ENCODE measurements around the gene FDCSP. TPM values are rescaled to one million over a fixed set of nuclear protein-coding genes. Genes with fewer than 3 reads are reported as not detected.

FDCSP gene
- not detected in 2 replicates for total RNA-seq

GRCh38 chr4:70225824-70226223 is at the start of gene FDCSP:
Gene FDCSP, plus strand, starts transcription at chr4:70226124. Its CDS starts 5,071 bp downstream, at chr4:70231195.

GRCh38 chr4:70195425-70195824 is 30.5 kb upstream of the FDCSP start, which contains the start of gene ODAM:
Gene ODAM, plus strand, starts transcription at chr4:70195725. Its CDS starts 819 bp downstream, at chr4:70196544.

GRCh38 chr4:70242297-70242696 is 16.4 kb downstream of the FDCSP start, which contains the start of gene CSN3:
Gene CSN3, plus strand, starts transcription at chr4:70242597. Its CDS starts 2,223 bp downstream, at chr4:70244820.

Other genes with a start within 250 kb of the FDCSP start
- not detected in 2 replicates for gene STATH, start 230.2 kb upstream of the FDCSP start, total RNA-seq
- not detected in 2 replicates for gene HTN3, start 197.7 kb upstream of the FDCSP start, total RNA-seq
- not detected in 2 replicates for gene HTN1, start 175.7 kb upstream of the FDCSP start, total RNA-seq
- gene PRR27, start 71.9 kb upstream of the FDCSP start, total RNA-seq = not detected in 2 replicates
- not detected in 2 replicates for gene ODAM, start 30.4 kb upstream of the FDCSP start, total RNA-seq
- not detected in 2 replicates for gene CSN3, start 16.5 kb downstream of the FDCSP start, total RNA-seq
- gene CABS1, start 108.9 kb downstream of the FDCSP start, total RNA-seq = not detected in 2 replicates
- not detected in 2 replicates for gene SMR3A, start 134.6 kb downstream of the FDCSP start, total RNA-seq
- gene SMR3B, start 157.0 kb downstream of the FDCSP start, total RNA-seq = not detected in 2 replicates
- not detected in 2 replicates for gene OPRPN, start 171.8 kb downstream of the FDCSP start, total RNA-seq
- gene MUC7, start 246.1 kb downstream of the FDCSP start, total RNA-seq = not detected in 2 replicates